Sigmoid colon (tissue), 4 donors: ENCODE measurements around the gene SDK2.

Experiments
- EP300 ChIP-seq, 4 donors: sonication (generic); formaldehyde crosslinking; IDR thresholded peaks; one replicate each; pipeline ENCODE4 v1.6.1; 2017; ENCODE audit warnings: antibody characterized with exemption in 4 of 4
- POLR2A ChIP-seq, 2 donors: fragments of 450-650 bp; IDR thresholded peaks; one replicate each; pipeline ENCODE4 v1.6.1; 2016; ENCODE audit warnings: antibody characterized with exemption in 2 of 2, mild to moderate bottlenecking in 2 of 2, moderate library complexity in 2 of 2
- POLR2AphosphoS5 ChIP-seq, 4 donors: sonication (generic); formaldehyde crosslinking; IDR thresholded peaks; one replicate each; pipeline ENCODE4 v1.6.1; 2017; ENCODE audit warnings: antibody characterized with exemption in 4 of 4
- TF ChIP-seq, protein P1 (sequence below), 4 experiments: fragments of 450-650 bp in 3 of 4; fragments of 200-600 bp in 1 of 4; IDR thresholded peaks; one replicate each; pipeline ENCODE4 v1.5.1; 2016 to 2019; ENCODE audit warnings: antibody characterized with exemption in 4 of 4, mild to moderate bottlenecking in 3 of 4, moderate library complexity in 2 of 4

DNA sequence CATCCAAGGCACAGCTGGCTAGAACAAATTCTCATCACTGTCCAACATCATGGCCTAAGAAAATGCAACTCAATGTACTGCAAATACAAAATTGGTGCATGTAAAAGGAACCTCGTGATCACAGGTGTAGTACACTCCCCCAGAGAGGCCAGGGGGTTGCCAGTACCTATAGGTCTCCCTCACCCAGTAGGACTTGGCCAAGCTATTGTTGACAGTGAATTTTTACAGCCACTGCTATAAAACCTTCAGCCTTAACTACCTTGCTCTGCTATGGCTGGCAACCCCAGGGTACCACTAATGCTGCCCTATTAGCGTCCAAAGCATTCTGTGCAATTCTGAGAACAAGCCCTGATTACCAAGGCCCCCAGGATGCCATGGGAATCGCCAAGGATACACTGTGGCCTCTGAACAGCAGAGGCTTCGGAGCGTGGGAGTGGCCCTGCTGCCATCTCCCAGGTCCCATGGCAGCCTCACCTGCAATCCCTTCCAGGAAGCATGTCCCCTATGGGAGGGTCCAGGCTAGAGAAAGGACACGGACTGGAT, 67.6 kb downstream of the SDK2 start:
- TF ChIP-seq, protein P1, sequence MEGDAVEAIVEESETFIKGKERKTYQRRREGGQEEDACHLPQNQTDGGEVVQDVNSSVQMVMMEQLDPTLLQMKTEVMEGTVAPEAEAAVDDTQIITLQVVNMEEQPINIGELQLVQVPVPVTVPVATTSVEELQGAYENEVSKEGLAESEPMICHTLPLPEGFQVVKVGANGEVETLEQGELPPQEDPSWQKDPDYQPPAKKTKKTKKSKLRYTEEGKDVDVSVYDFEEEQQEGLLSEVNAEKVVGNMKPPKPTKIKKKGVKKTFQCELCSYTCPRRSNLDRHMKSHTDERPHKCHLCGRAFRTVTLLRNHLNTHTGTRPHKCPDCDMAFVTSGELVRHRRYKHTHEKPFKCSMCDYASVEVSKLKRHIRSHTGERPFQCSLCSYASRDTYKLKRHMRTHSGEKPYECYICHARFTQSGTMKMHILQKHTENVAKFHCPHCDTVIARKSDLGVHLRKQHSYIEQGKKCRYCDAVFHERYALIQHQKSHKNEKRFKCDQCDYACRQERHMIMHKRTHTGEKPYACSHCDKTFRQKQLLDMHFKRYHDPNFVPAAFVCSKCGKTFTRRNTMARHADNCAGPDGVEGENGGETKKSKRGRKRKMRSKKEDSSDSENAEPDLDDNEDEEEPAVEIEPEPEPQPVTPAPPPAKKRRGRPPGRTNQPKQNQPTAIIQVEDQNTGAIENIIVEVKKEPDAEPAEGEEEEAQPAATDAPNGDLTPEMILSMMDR (IDR thresholded peaks at IDR 0.05) = no peak
- TF ChIP-seq POLR2AphosphoS5 (IDR thresholded peaks at IDR 0.05) = no peak
- no peak for TF ChIP-seq POLR2A (IDR thresholded peaks at IDR 0.05)
- no peak for TF ChIP-seq EP300 (IDR thresholded peaks at IDR 0.05)
